OCI-LY3 (cell line): ENCODE measurements around the gene PTPRC.

ENCODE experiments used
- H2AFZ ChIP-seq: fragments of 200-600, 300-600 bp; shearing (Covaris generic); 2 replicates; pipeline ENCODE4 v1.6.0; 2014; ENCODE audit warnings: antibody characterized with exemption, low read depth, low read length
- H3K27ac ChIP-seq: fragments of 200-600, 300-600 bp; sonication (generic); 2 replicates; pipeline ENCODE4 v1.5.1; 2014; ENCODE audit warnings: mild to moderate bottlenecking, low read length, moderate library complexity, mixed read lengths
- H3K27me3 ChIP-seq: fragments of 200-600, 300-600 bp; sonication (generic); 2 replicates; pipeline ENCODE4 v1.6.1; 2014; ENCODE audit warnings: low read depth, low read length, mixed read lengths
- H3K36me3 ChIP-seq: fragments of 200-600, 300-600 bp; sonication (generic); replicated peaks from 2 replicates; pipeline ENCODE3; 2014; ENCODE audit warnings: low read depth, low read length, mixed read lengths
- H3K4me1 ChIP-seq: fragments of 300-600, 200-600 bp; sonication (generic); 2 replicates; pipeline ENCODE4 v1.6.1; 2014; ENCODE audit warnings: low read length, mixed read lengths
- H3K4me2 ChIP-seq: fragments of 200-600, 300-600 bp; sonication (generic); 2 replicates; pipeline ENCODE4 v1.6.1; 2014; ENCODE audit warnings: low read length, mixed read lengths
- H3K4me3 ChIP-seq: fragments of 300-600, 200-600 bp; sonication (generic); 2 replicates; pipeline ENCODE4 v1.5.1; 2014; ENCODE audit warnings: antibody characterized with exemption, mild to moderate bottlenecking, low read length, moderate library complexity
- H3K79me2 ChIP-seq: fragments of 300-600, 200-600 bp; shearing (Covaris generic); 2 replicates; pipeline ENCODE4 v1.6.1; 2014; ENCODE audit warnings: mild to moderate bottlenecking, low read length, mixed read lengths
- H3K9ac ChIP-seq: fragments of 300-600, 200-600 bp; shearing (Covaris generic); 2 replicates; pipeline ENCODE4 v1.6.0; 2014; ENCODE audit warnings: mild to moderate bottlenecking, low read length, moderate library complexity
- H3K9me3 ChIP-seq: fragments of 200-600, 300-600 bp; shearing (Covaris generic); 2 replicates; pipeline ENCODE4 v1.6.1; 2014; ENCODE audit warnings: low read length, mixed read lengths; ENCODE audit not compliant: insufficient read depth
- H4K20me1 ChIP-seq: fragments of 200-600, 300-600 bp; sonication (generic); 2 replicates; pipeline ENCODE4 v1.6.1; 2016; ENCODE audit warnings: low read length, mixed read lengths; ENCODE audit not compliant: insufficient read depth
- EZH2phosphoT487 ChIP-seq: fragments of 200-600 bp; shearing (Covaris generic); IDR thresholded peaks from 2 replicates; pipeline ENCODE4 v1.6.1; 2018; ENCODE audit warnings: antibody characterized with exemption, mixed run types, low read depth
- TF ChIP-seq, protein P1 (sequence below): fragments of 200-600, 300-600 bp; sonication (generic); IDR thresholded peaks from 2 replicates; pipeline ENCODE4 v1.5.1; 2014; ENCODE audit warnings: antibody characterized with exemption, low read length, low read depth

Gene PTPRC

DNA sequence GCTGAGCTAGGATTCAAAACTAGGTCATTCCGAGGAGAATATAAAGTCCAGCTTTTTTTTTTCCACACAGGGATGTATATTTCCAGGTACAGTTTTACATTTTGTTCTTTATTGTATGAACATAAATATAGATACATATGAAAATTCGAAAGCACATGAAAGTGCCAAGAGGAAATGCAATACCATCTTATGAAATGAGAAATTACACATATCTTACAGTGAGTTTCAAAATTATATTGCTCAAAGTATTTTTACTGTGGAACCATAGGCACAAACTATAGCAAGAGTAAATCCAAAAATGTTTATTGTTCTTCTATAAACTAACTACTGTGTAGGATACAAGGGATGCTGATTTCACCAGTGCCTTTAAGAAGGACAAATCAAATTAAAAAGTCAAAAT is 39.0 kb downstream of the PTPRC start:
- H3K4me1 ChIP-seq = peaks cover 75% of the 10 kb centered on the region
- peaks cover 42% of the 10 kb centered on the region for H3K79me2 ChIP-seq
- no peak overlapping the region for H3K4me3 ChIP-seq
- TF ChIP-seq EZH2phosphoT487 = no peak
- TF ChIP-seq, protein P1, sequence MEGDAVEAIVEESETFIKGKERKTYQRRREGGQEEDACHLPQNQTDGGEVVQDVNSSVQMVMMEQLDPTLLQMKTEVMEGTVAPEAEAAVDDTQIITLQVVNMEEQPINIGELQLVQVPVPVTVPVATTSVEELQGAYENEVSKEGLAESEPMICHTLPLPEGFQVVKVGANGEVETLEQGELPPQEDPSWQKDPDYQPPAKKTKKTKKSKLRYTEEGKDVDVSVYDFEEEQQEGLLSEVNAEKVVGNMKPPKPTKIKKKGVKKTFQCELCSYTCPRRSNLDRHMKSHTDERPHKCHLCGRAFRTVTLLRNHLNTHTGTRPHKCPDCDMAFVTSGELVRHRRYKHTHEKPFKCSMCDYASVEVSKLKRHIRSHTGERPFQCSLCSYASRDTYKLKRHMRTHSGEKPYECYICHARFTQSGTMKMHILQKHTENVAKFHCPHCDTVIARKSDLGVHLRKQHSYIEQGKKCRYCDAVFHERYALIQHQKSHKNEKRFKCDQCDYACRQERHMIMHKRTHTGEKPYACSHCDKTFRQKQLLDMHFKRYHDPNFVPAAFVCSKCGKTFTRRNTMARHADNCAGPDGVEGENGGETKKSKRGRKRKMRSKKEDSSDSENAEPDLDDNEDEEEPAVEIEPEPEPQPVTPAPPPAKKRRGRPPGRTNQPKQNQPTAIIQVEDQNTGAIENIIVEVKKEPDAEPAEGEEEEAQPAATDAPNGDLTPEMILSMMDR = no peak
- no peaks in the 10 kb centered on the region for H4K20me1 ChIP-seq
- no peaks in the 10 kb centered on the region for H3K9me3 ChIP-seq
- peaks cover 30% of the 10 kb centered on the region for H3K36me3 ChIP-seq
- H2AFZ ChIP-seq = no peak overlapping the region
- peak overlapping the region; percentile 94 for H3K27ac ChIP-seq
- peak overlapping the region; percentile 60 for H3K4me2 ChIP-seq
- H3K27me3 ChIP-seq = no peaks in the 10 kb centered on the region
- 0 out of 2 replicates have a peak overlapping the region, but pooled peaks have one; percentile 45 for H3K9ac ChIP-seq

DNA sequence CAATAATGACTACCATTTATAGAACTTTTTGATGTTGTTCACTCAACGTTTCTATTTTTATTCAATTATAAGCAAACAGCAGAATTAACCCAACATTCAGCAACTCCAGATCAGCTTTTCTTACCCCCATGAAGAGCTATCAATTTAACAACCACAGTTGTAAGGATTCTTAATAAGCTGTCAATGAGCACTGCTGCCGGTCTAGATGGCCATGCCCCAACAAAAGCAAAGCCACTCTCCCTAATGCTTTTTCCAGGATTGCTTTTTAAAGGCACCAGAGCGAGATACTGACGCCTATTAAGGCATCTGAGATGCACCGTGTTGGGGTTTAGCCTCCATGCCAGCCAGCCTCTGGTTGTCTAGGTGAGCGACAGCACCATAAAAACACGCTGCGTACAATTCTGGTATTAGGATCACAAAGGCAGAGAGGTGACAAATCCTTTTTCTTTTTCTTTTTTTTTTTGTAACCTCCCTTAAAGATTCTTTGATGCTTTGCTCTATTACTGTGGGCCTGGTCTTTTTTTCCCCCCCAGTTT is 39.5 kb downstream of the PTPRC start:
- Histone ChIP-seq H4K20me1 (no peaks in the 10 kb centered on the region), H3K9ac (peak overlapping the region; percentile 45), H2AFZ (no peak overlapping the region), H3K36me3 (peaks cover 29% of the 10 kb centered on the region), H3K4me1 (peaks cover 80% of the 10 kb centered on the region), H3K27ac (peak overlapping the region; percentile 94), H3K27me3 (no peaks in the 10 kb centered on the region), H3K4me2 (peak overlapping the region; percentile 60), H3K4me3 (peak overlapping the region; percentile 44), H3K9me3 (no peaks in the 10 kb centered on the region), H3K79me2 (peaks cover 45% of the 10 kb centered on the region)
- TF ChIP-seq EZH2phosphoT487 = no peak
- TF ChIP-seq, protein P1 = no peak

DNA sequence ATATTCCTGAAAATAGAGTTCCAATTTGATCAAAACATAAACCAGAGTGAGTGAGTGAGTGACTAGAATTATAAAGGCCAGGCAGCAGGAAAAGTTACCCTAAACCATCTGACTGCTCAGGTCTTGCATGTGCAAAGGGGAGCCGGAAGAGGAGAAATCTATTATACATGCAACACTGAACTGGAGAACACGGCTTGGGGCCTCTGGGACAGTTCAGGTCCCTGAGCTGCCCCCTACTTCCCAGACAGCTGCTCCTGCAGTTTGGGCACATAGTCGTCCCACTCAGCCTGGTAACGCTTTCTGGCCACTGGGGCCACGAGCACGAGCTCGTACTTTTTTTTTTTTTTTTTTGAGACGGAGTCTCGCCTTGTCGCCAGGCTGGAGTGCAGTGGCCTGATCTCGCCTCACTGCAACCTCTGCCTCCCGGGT is 40.1 kb downstream of the PTPRC start:
- H2AFZ ChIP-seq = no peak overlapping the region
- H3K9me3 ChIP-seq = no peaks in the 10 kb centered on the region
- H3K79me2 ChIP-seq = peaks cover 49% of the 10 kb centered on the region
- peaks cover 24% of the 10 kb centered on the region for H3K36me3 ChIP-seq
- H4K20me1 ChIP-seq = no peaks in the 10 kb centered on the region
- H3K27me3 ChIP-seq = no peaks in the 10 kb centered on the region
- H3K9ac ChIP-seq = peak overlapping the region; percentile 45
- peak overlapping the region; percentile 94 for H3K27ac ChIP-seq
- peaks cover 86% of the 10 kb centered on the region for H3K4me1 ChIP-seq
- TF ChIP-seq EZH2phosphoT487 = no peak
- TF ChIP-seq, protein P1 = 0 out of 2 replicates have a peak, but pooled peaks have one; percentile 11
- peak overlapping the region; percentile 60 for H3K4me2 ChIP-seq
- H3K4me3 ChIP-seq = peak overlapping the region; percentile 44

DNA sequence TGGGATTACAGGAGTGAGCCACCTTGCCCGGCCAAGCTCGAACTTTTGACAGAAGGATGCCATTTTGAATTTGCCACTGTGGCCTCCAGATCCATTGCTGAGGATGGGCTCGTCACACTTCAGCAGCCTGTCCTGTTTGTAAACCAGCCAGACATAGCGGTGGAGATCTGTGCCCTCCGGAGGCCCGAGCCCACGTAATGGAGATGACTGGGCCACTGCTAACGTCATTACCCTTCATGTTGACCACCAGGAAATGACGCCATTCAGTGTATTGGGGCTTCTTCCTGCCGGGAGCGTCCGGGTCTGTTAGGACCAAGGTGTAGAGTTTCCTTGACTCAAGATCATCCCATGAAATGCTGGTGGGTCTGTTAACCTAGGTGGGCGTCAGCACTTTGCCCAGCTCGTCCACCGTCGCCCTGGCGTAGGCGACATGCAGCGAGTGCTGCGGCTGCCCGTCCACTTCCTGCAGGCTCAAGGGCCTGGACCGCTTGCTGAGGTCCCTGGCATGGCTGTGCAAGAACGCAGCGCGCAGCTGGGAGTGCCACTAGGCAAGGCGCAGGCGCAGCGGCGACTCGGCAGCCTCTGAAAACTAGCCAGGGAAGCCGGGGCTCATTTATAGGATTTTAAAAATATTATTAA is 40.8 kb downstream of the PTPRC start:
- H3K27ac ChIP-seq = peak overlapping the region; percentile 94
- TF ChIP-seq, protein P1 = no peak
- no peak for TF ChIP-seq EZH2phosphoT487
- H3K4me1 ChIP-seq = peaks cover 89% of the 10 kb centered on the region
- peaks cover 20% of the 10 kb centered on the region for H3K36me3 ChIP-seq
- H3K27me3 ChIP-seq = no peaks in the 10 kb centered on the region
- H3K4me3 ChIP-seq = peak overlapping the region; percentile 31
- peak overlapping the region; percentile 45 for H3K9ac ChIP-seq
- peaks cover 54% of the 10 kb centered on the region for H3K79me2 ChIP-seq
- peak overlapping the region; percentile 60 for H3K4me2 ChIP-seq
- no peak overlapping the region for H2AFZ ChIP-seq
- H4K20me1 ChIP-seq = no peaks in the 10 kb centered on the region
- H3K9me3 ChIP-seq = no peaks in the 10 kb centered on the region
